H1 (cell line): ENCODE measurements around the gene AGBL4. TPM values are rescaled to one million over a fixed set of nuclear protein-coding genes. Genes with fewer than 3 reads are reported as not detected.

Experiments
- CTCF ChIA-PET: fragments of 300-600 bp; sonication (Branson Sonifier 250); formaldehyde crosslinking; loops from one replicate; lab custom pipeline; 2021; ENCODE audit not compliant: partially characterized antibody; lab: Charles Lee
- POLR2A ChIA-PET: fragments of 300-600 bp; sonication (Branson Sonifier 250); formaldehyde crosslinking; loops from one replicate; lab custom pipeline; 2021; ENCODE audit warnings: inconsistent platforms; ENCODE audit not compliant: partially characterized antibody; lab: Charles Lee
- DNase-seq, 2 experiments: peaks; one replicate each; pipeline versions ENCODE4 v3.0.0 to v3.0.0-alpha.2; 2010 to 2022; ENCODE audit warnings: low spot score in 2 of 2, low read depth in 1 of 2, mixed read lengths in 1 of 2
- FAIRE-seq: peaks from 2 replicates; lab custom pipeline; 2011; peaks lifted over from hg19 to GRCh38; lab: Jason Lieb, UNC
- H2AFZ ChIP-seq: 2 replicates; pipeline ENCODE4 v1.8.1; 2012; ENCODE audit warnings: low read length, inconsistent platforms
- H2AK5ac ChIP-seq: 2 replicates; pipeline ENCODE4 v1.6.1; 2013; ENCODE audit warnings: low read depth, low read length
- H2BK120ac ChIP-seq: replicated peaks from 2 replicates; pipeline ENCODE3; 2013; ENCODE audit warnings: low read depth, low read length, inconsistent platforms
- H2BK12ac ChIP-seq: 2 replicates; pipeline ENCODE4 v1.6.1; 2013; ENCODE audit warnings: low read depth, low read length
- H2BK15ac ChIP-seq: 2 replicates; pipeline ENCODE4 v1.6.1; 2013; ENCODE audit warnings: low read length
- H2BK20ac ChIP-seq: 2 replicates; pipeline ENCODE4 v1.6.1; 2013; ENCODE audit warnings: low read length
- H2BK5ac ChIP-seq: 2 replicates; pipeline ENCODE4 v1.6.1; 2013; ENCODE audit warnings: low read depth, low read length
- H3K14ac ChIP-seq: 2 replicates; pipeline ENCODE4 v1.6.1; 2013; ENCODE audit warnings: inconsistent platforms; ENCODE audit not compliant: insufficient read length
- H3K18ac ChIP-seq: 2 replicates; pipeline ENCODE4 v1.6.1; 2013; ENCODE audit warnings: low read length; ENCODE audit errors: extremely low read depth
- H3K23ac ChIP-seq: 2 replicates; pipeline ENCODE4 v1.6.1; 2013; ENCODE audit warnings: inconsistent platforms; ENCODE audit not compliant: insufficient read length
- H3K23me2 ChIP-seq: 2 replicates; pipeline ENCODE4 v1.6.1; 2013; ENCODE audit warnings: low read depth, low read length
- H3K27ac ChIP-seq: 2 replicates; pipeline ENCODE4 v1.6.1; 2011; ENCODE audit warnings: low read depth, low read length, inconsistent platforms
- H3K27me3 ChIP-seq, 4 experiments: replicated peaks in 1 of 4; 1 replicate in 1 of 4; 2 replicates in 3 of 4; pipeline versions ENCODE4 v1.6.1 to v1.8.1; 2011 to 2013; ENCODE audit warnings: low read length in 3 of 4, mild to moderate bottlenecking in 3 of 4, inconsistent platforms in 2 of 4, mixed read lengths in 2 of 4, moderate library complexity in 1 of 4; ENCODE audit not compliant: control insufficient read depth in 3 of 4, insufficient read depth in 3 of 4; ENCODE audit errors: extremely low read depth in 1 of 4
- H3K36me3 ChIP-seq, 4 experiments: 2 replicates each; pipeline versions ENCODE4 v1.6.1 to v1.8.1; 2011 to 2013; ENCODE audit warnings: mild to moderate bottlenecking in 4 of 4, low read length in 3 of 4, moderate library complexity in 2 of 4, control low read depth in 1 of 4, inconsistent platforms in 1 of 4; ENCODE audit not compliant: insufficient read depth in 4 of 4, control insufficient read depth in 2 of 4
- H3K4ac ChIP-seq: replicated peaks from 2 replicates; pipeline ENCODE3; 2013; ENCODE audit warnings: low read length, low read depth, mixed read lengths, inconsistent platforms; ENCODE audit not compliant: insufficient read length
- H3K4me1 ChIP-seq, 4 experiments: replicated peaks in 1 of 4; 1 replicate in 1 of 4; 2 replicates in 3 of 4; pipeline versions ENCODE4 v1.6.1 to v1.8.1; 2011 to 2013; ENCODE audit warnings: low read length in 3 of 4, inconsistent platforms in 2 of 4, mixed read lengths in 1 of 4; ENCODE audit not compliant: insufficient read depth in 4 of 4, control insufficient read depth in 3 of 4
- H3K4me2 ChIP-seq, 2 experiments: 2 replicates each; pipeline versions ENCODE4 v1.6.1 to v1.8.1; 2011 to 2013; ENCODE audit warnings: low read depth in 2 of 2, low read length in 2 of 2, control low read depth in 1 of 2, inconsistent platforms in 1 of 2, mild to moderate bottlenecking in 1 of 2; ENCODE audit not compliant: insufficient read depth in 1 of 2
- H3K4me3 ChIP-seq, 4 experiments: fragments of 200-600, 300-600 bp in 1 of 4; sonication (generic), shearing (Covaris generic), sonication (Bioruptor Twin) in 1 of 4; 2 replicates each; pipeline versions ENCODE4 v1.5.1 to v1.8.1; 2011 to 2016; ENCODE audit warnings: low read length in 4 of 4, low read depth in 3 of 4, control low read depth in 2 of 4, inconsistent platforms in 2 of 4, mild to moderate bottlenecking in 2 of 4, mixed read lengths in 1 of 4, moderate library complexity in 1 of 4; ENCODE audit not compliant: insufficient read depth in 2 of 4; ENCODE audit errors: extremely low read depth in 1 of 4
- H3K56ac ChIP-seq: replicated peaks from 2 replicates; pipeline ENCODE3; 2013; ENCODE audit warnings: low read depth, mild to moderate bottlenecking, mixed read lengths, low read length, inconsistent platforms; ENCODE audit not compliant: insufficient read length
- H3K79me1 ChIP-seq: 2 replicates; pipeline ENCODE4 v1.6.1; 2013; ENCODE audit warnings: low read depth, low read length, control low read depth
- H3K79me2 ChIP-seq, 2 experiments: 2 replicates each; pipeline versions ENCODE4 v1.6.1 to v1.8.1; 2012 to 2013; ENCODE audit warnings: low read length in 2 of 2, mild to moderate bottlenecking in 2 of 2, inconsistent platforms in 1 of 2; ENCODE audit not compliant: insufficient read depth in 2 of 2, control insufficient read depth in 1 of 2
- H3K9ac ChIP-seq, 4 experiments: replicated peaks in 1 of 4; 1 replicate in 1 of 4; 2 replicates in 3 of 4; pipeline versions ENCODE4 v1.6.1 to v1.8.1; 2011 to 2013; ENCODE audit warnings: low read depth in 3 of 4, low read length in 3 of 4, control low read depth in 2 of 4, mild to moderate bottlenecking in 2 of 4, moderate library complexity in 2 of 4, inconsistent platforms in 1 of 4; ENCODE audit errors: extremely low read depth in 1 of 4
- H3K9me3 ChIP-seq, 2 experiments: 2 replicates each; pipeline versions ENCODE4 v1.6.1 to v1.8.1; 2012 to 2013; ENCODE audit warnings: mild to moderate bottlenecking in 2 of 2, moderate library complexity in 2 of 2, control low read depth in 1 of 2, inconsistent platforms in 1 of 2, low read depth in 1 of 2, low read length in 1 of 2, mixed read lengths in 1 of 2; ENCODE audit not compliant: insufficient read depth in 2 of 2
- H4K20me1 ChIP-seq, 2 experiments: replicated peaks in 1 of 2; 2 replicates each; pipeline versions ENCODE3 to v1.8.1; 2011 to 2013; ENCODE audit warnings: inconsistent platforms in 2 of 2, low read length in 2 of 2, mild to moderate bottlenecking in 1 of 2; ENCODE audit not compliant: insufficient read depth in 2 of 2, control insufficient read depth in 1 of 2
- H4K5ac ChIP-seq: 2 replicates; pipeline ENCODE4 v1.6.1; 2013; ENCODE audit warnings: low read length, low read depth, mixed read lengths, inconsistent platforms; ENCODE audit not compliant: insufficient read length
- H4K8ac ChIP-seq: 2 replicates; pipeline ENCODE4 v1.8.0; 2013; ENCODE audit warnings: mild to moderate bottlenecking, moderate library complexity, low read length, inconsistent platforms; ENCODE audit not compliant: insufficient read depth; ENCODE audit errors: extremely low read depth
- H4K91ac ChIP-seq: replicated peaks from 2 replicates; pipeline ENCODE3; 2013; ENCODE audit warnings: low read length, mixed read lengths, inconsistent platforms; ENCODE audit not compliant: insufficient read length
- CEBPB ChIP-seq: IDR thresholded peaks from 2 replicates; pipeline ENCODE4 v1.6.1; 2012; ENCODE audit warnings: low read depth, low read length
- JUN ChIP-seq: IDR thresholded peaks from 2 replicates; pipeline ENCODE4 v1.6.1; 2011; ENCODE audit warnings: low read depth, mild to moderate bottlenecking, improper control_type of control experiment, low read length
- WGBS, 2 experiments: shearing (Covaris generic) in 1 of 2; methylation state at CpG; one replicate each; pipeline versions ENCODE4 v1.1.6 to v1.1.7; 2013 to 2015; ENCODE audit warnings: low lambda C conversion rate in 2 of 2, mixed read lengths in 2 of 2, inconsistent platforms in 1 of 2, low coverage in 1 of 2, missing lambda C conversion rate in 1 of 2; ENCODE audit not compliant: insufficient replicate concordance in 2 of 2, insufficient coverage in 1 of 2, insufficient read length in 1 of 2; ENCODE audit errors: extremely low coverage in 1 of 2, missing lambda C conversion rate in 1 of 2; 5-methylcytosine and 5-hydroxymethylcytosine counted together
- polyA plus RNA-seq, 7 experiments: library from polyadenylated mRNA; depleted of rRNA in 3 of 7; stranded (reverse) in 5 of 7; unstranded in 2 of 7; fragments of >200 nt in 5 of 7; fragments of 200-250 nt in 2 of 7; gene quantifications; 1 replicate in 5 of 7; 2 replicates in 1 of 7; 4 replicates in 1 of 7; pipeline versions ENCODE4 v1.2.1 to v1.2.3, GENCODE V29; 2011 to 2013; ENCODE audit warnings: missing spikeins in 2 of 7, mixed read lengths in 2 of 7
- total RNA-seq: library from RNA; stranded (reverse); fragmentation: NEBNext Ultra II Directional; extraction: Animal tissue kit (Norgen Biotek cat#: 25700); gene quantifications from 2 replicates; pipeline ENCODE4 v1.2.1, GENCODE V29; 2021

The AGBL4 gene
- total and polyA plus RNA-seq, 2 of the 8 experiments (the other 6 are each of a cell fraction or from before 2014, with no cell fraction given) = 0.41 to 0.45 TPM

DNA sequence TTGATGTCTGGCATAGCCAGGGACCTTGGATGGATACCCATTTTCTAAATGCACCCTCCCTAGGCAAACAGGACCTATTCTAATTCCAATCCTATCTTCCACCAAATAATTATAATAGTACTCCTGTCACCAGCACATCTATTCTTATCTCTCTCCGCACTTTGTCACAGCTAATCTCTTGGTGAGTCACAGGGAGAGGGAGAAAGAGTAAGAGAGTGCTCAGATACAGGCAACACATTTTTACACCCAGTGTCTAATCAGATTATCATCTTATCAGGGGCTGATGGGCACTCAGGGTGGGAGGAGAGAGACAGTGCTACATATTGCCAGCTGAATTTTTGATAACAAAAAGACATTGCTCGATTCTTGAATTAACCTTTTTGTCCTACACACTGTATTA, 972.1 kb downstream of the AGBL4 start:
- CTCF ChIA-PET = no interaction called here
- peaks cover 67 to 71% of the 10 kb centered on the region in 2 experiments for H3K9me3 ChIP-seq
- no peaks in the 10 kb centered on the region for H3K23me2 ChIP-seq
- no peak overlapping the region for H3K9ac ChIP-seq
- no peak overlapping the region for H2BK5ac ChIP-seq
- H2BK20ac ChIP-seq = no peak overlapping the region
- no peak overlapping the region for H2AFZ ChIP-seq
- H3K4me3 ChIP-seq = no peak overlapping the region
- H3K23ac ChIP-seq = no peak overlapping the region
- H2BK15ac ChIP-seq = no peak overlapping the region
- no peak for FAIRE-seq
- H3K27ac ChIP-seq = no peak overlapping the region
- H4K91ac ChIP-seq = no peak overlapping the region
- POLR2A ChIA-PET = no interaction called here
- H3K4me2 ChIP-seq = no peak overlapping the region
- H2AK5ac ChIP-seq = no peak overlapping the region
- H3K18ac ChIP-seq = no peak overlapping the region
- H2BK12ac ChIP-seq = no peak overlapping the region
- H3K14ac ChIP-seq = no peak overlapping the region
- no peak overlapping the region for H4K5ac ChIP-seq
- H4K20me1 ChIP-seq = no peaks in the 10 kb centered on the region
- H3K56ac ChIP-seq = no peak overlapping the region
- H3K36me3 ChIP-seq = 0 out of 8 replicates have a peak, but pooled peaks cover 0 to 2% (median 0%) of the 10 kb centered on the region in 4 experiments
- DNase-seq = no peak
- H2BK120ac ChIP-seq = no peak overlapping the region
- no peak overlapping the region for H4K8ac ChIP-seq
- no peaks in the 10 kb centered on the region for H3K79me2 ChIP-seq
- no peak overlapping the region for H3K4ac ChIP-seq
- no peaks in the 10 kb centered on the region for H3K27me3 ChIP-seq
- 81% methylated on average over 2 of the region's 2 CpGs; no CpG with 5 or more reads in 1 of the 2 experiments for WGBS, 2 experiments
- no peaks in the 10 kb centered on the region for H3K79me1 ChIP-seq
- no peaks in the 10 kb centered on the region for H3K4me1 ChIP-seq
- TF ChIP-seq JUN (no peak), CEBPB (no peak)
